NCI-H1105 (cell line): ENCODE data around the gene LHPP.

Source experiments
- DNase-seq: peaks from one replicate; lab custom pipeline; 2025; lab: John Stamatoyannopoulos, UW

The LHPP gene

GRCh38 chr10:124644771-124645415, 183.3 kb downstream of the LHPP start:
- DNase-seq: no peak

GRCh38 chr10:124645467-124646095, 184.0 kb downstream of the LHPP start:
- no peak for DNase-seq

DNA sequence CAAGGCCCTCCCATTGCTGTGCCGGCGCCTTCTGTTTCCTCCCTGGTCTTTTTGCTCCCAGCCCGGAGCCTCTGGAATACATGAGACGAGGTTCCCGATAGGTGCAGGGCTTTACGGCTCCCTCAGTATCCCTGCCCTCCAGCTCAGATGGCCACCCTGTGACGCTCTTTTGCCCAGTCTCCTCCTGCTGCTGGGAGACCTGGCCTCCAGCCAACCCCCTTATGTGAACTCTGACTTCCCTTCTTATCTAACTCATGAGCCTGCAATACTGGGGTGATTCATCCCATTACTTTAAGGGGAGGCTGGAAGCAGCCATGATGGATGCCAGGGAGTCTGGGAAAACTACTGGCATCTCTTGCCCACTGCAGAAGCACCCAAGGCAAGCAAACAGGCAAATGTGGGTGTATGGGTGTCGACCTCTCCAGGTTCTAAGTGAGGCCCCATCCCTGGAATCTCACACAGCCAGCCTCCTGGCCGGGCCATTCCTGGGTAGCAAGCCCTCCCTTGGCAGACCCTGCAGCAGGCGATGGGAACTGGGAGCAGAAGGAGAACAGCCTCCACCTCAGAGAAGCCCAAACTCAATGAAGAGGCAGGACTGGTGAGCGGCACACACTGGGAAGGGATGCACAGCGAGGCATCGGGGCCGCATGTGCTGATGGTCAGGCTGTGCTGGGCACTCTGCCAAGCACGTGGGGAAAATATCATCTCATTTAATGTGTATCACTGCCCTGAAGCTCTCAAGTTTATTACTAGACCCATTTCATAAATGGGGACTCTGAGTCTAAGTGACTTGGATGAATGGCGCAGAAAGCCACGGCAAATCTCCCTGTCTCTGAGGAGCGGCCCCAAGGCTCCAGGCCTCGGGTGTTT, 185.1 kb downstream of the LHPP start:
- DNase-seq: no peak

GRCh38 chr10:124647421-124648130, 186.0 kb downstream of the LHPP start:
- no peak for DNase-seq

DNA sequence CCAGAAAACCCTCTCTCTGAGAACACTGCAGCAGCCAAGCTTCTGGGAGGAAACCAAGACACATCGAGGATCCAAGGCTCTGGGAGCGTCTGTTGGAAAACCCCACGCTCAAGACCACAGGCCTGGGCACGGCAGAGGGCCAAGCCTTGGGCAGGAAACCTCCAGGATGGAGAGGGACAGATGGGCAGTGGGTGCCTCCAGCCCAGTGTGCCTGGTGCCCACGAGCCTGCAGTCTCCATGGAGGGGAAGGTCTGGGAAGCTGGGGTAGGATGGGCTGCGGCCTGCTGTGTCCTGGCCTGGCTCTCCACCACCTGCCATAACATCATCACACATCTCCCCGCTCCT, 186.5 kb downstream of the LHPP start:
- DNase-seq: no peak

DNA sequence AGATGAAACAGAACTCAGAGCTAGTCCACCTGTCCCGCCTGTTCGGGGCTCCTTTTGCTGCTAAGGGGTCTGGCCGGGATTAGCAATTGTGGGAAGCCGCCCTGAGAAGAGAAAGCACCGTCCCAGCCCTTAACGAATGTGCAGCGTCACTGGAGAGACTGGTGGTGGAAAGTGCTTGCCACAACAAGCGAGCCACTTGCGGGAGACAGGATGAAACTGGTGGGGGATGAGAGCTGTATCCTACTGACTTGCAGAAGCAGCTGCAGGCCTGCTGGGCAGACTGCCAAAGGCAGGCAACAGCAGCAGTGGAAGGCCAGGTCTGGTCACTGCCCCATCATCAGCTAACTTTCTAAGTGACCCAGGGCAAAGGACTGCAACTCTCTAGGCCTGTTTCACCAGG, 187.1 kb downstream of the LHPP start:
- peak; percentile 63 for DNase-seq

DNA sequence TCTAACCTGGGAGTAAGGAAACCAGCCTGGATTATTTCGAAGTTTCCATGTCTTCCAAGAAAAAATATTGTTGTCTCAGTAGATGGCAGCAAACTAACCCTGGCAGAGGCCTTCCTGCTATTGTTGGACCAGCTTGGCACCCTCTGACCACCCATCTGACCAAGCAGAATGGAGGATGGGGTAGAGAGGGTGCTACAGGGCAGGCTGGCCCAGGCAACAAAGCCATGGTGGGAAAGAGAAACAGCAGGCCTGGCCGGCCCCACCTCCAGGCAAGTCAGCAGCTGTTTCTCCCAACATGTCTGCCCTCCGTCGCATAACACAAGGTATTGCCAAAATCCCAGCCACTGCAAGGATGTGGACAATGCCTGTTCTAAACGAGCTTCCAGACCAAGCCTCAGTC, 187.6 kb downstream of the LHPP start:
- DNase-seq: peak; percentile 16

- no peak for DNase-seq
Measured at GRCh38 chr10:124650263-124650662, 188.6 kb downstream of the LHPP start.

DNA sequence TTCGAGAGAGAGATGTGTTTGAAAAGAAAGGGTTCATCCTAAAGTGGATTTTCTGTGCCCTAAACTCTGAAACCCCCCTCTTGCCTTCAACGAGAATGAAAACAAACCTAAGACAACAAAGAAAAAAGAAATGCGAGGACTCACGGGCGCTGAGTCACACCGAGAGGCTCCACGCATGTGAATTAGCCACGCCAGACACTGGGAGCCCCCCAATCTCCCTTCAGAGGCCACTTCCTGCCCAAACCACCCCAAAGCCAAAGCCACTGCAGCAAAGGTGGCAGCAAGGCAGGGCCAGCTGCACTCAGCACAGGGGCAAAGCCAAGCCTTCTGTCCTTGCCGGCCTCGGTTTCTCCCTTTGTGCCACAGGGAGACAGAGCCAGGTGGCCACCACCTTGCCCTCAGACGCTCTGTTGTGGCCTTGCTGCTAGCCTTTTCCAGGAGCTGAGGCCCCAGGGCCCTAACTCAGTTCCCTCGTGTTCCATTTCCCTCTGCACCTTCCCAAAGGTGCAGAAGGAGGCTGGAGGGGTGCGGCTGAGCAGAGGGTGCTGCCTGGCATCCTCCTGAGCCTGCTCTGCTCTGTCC, 189.3 kb downstream of the LHPP start:
- DNase-seq: no peak

- DNase-seq: no peak
Measured at GRCh38 chr10:124651402-124651891, 189.8 kb downstream of the LHPP start.

GRCh38 chr10:124652200-124652599, 190.6 kb downstream of the LHPP start:
- no peak for DNase-seq

DNA sequence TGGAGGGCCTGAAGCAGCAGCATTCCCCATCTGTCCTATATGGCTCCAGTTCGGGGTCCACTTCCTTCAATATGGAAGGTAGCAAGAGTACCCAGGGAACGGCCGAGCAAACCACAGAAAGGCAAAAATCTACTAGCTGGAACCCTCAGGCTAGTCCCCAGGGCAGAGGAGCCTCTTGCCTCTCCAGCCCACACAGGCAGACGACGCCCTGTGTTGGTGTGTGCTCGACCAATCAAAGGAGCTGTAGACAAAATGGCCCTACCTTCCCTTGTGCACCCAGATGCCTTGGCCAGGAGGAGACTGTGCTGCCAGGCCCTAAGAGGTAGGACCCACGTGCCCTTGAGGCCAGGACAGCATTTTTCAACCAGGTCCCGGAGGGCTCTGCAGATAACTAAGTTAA, 191.1 kb downstream of the LHPP start:
- no peak for DNase-seq

- DNase-seq: no peak
Measured at GRCh38 chr10:124653311-124653710, 191.7 kb downstream of the LHPP start.

- DNase-seq: peak; percentile 53
Measured at GRCh38 chr10:124653811-124654651, 192.4 kb downstream of the LHPP start.

GRCh38 chr10:124654686-124655085, 193.1 kb downstream of the LHPP start:
- DNase-seq: no peak

DNA sequence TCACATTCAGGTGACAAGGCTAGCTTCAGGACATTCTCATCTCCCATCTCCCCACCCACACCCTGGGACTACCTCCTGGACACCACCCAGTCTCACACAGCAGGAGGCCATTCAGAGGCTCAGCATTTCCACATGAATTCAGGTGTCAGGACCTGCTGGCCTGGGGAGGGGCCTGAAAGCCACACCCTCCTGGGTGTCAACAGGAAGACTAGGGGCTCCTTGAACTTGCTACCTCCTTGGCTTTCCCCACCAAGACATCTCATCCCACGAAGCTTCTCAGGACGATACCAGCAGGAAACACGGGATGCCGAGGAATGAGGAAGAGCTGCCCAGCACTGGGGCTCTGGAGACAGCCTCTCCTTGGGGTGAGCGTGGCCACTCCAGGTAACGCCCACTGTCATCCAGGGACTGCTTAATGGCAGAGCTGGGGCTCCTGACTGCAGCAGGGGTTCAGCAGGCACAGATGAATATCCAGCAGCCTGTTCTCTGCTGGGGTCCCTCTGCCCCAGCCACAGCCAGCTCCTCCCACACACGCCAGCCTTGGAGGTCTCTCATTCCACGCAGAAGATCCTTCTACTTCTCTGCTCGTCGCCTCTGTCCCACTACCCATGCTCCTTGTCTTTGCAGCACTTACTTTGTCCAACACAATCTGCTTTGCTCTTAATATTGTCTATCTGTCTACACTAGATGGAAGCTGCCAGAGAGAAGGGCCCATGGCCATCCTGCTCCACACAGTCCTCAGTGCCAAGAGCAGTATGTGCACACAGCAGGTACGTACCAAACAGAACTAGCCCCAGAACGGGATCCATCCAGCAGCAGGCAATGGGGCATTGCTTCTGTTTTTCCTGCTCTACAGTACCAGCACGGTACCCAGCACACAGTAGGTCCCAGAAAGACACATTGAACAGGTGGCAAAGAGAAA, 193.8 kb downstream of the LHPP start:
- no peak for DNase-seq

DNA sequence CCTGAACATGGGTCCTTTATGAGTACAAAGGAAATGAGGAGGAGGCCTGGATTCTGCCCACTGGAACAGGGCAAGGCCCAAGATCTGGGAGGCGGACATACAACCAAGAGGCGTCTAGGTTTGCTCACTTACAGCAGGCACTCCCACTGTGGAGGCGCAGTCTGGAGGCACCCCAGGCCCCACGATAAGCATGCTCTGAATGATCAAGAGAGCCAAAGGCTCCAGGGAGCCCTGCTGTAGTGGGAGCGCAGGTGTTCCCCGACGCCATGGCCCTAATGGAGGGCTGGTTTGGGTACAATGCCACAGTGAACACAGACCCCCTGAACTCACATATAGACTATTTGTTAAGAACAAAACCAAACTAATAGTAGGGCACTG, 194.5 kb downstream of the LHPP start:
- DNase-seq: no peak

DNA sequence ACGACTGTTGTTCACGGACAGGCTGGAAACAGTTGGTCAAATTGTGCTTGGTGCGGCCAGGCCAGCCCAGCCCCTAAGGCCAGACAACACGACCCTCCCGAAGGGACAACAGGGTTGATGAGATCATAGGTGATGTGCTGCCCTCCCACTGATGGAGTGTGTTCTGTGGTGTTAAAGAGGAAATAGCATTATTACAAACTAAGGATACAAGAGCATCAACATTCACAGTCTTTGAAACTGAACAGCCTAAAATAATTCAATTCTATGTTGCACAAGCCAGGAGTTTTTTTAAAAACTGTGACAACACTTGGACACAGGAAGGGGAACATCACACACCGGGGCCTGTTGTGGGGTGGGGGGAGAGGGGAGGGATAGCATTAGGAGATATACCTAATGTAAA, 194.9 kb downstream of the LHPP start:
- DNase-seq: no peak

DNA sequence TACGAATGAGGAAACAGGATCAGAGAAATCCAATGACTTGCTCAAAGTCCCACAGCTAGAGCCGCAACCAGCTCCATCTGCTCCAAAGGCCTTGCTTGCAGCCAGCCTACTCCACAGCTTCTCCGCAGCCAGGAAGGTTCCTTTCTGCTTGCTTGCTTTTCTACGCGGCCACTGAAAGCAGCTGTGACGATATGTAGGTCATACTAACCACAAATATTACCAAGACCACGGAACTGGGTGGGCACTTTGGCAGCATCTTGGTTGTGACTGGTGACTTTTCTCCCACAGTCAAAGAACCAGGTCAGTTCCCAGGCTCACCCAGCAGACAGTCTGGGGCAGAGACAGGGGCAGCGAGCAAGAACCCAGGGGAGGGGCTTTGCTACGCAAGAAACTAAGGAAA, 196.2 kb downstream of the LHPP start:
- DNase-seq: no peak
